Esophagus squamous epithelium (tissue), 4 donors: Measurements from ENCODE around the gene ALOXE3.

Source experiments
- CTCF ChIP-seq, 6 experiments: fragments of 450-650 bp in 4 of 6; fragments of 200-600 bp in 2 of 6; sonication (generic) in 2 of 6; IDR thresholded peaks; one replicate each; pipeline ENCODE4 v1.5.1; 2016 to 2019; ENCODE audit warnings: antibody characterized with exemption in 6 of 6, mild to moderate bottlenecking in 4 of 6, moderate library complexity in 4 of 6
- POLR2A ChIP-seq, 4 donors: fragments of 450-650 bp; IDR thresholded peaks; one replicate each; pipeline ENCODE4 v1.6.1; 2017; ENCODE audit warnings: antibody characterized with exemption in 4 of 4, mild to moderate bottlenecking in 4 of 4, moderate library complexity in 3 of 4

GRCh38 chr17:8053600-8053999 lies 64.7 kb downstream of the ALOXE3 start:
- no peak for TF ChIP-seq CTCF (IDR thresholded peaks at IDR 0.05)
- no peak for TF ChIP-seq POLR2A (IDR thresholded peaks at IDR 0.05)
